ENCODE data around the gene SDF4. TPM values are rescaled to one million over a fixed set of nuclear protein-coding genes. Genes with fewer than 3 reads are reported as not detected.
"Not testable (repeated sequence)": the region's sequence is repeated elsewhere in the genome, so short reads cannot be mapped to it uniquely, and the experiment has no call there.

The SDF4 gene
- total RNA-seq, 2 experiments from 2014 or later, result 81.5 to 87.5 TPM

- ATAC-seq (no peak), DNase-seq (no peak)
- Mint-ChIP-seq H3K27me3 (peaks cover 6% of the 10 kb centered on the region), H3K4me1 (ENCODE audit: low read depth) (peaks cover 18% of the 10 kb centered on the region), H3K27ac (no peak overlapping the region), H3K9me3 (no peaks in the 10 kb centered on the region), H3K36me3 (ENCODE audit: low read depth) (no peaks in the 10 kb centered on the region), H3K4me3 (no peak overlapping the region)
- no peak for TF ChIP-seq CTCF (IDR thresholded peaks at IDR 0.05)
- CTCF ChIA-PET, result no interaction called here
- POLR2A ChIA-PET, result no interaction called here
- intact Hi-C loops (cut with micrococcal nuclease), result no loop called here
Measured at GRCh38 chr1:1177452-1178206, 54.2 kb downstream of the SDF4 start.

- Mint-ChIP-seq H3K36me3 (ENCODE audit: low read depth) (no peaks in the 10 kb centered on the region), H3K27ac (no peak overlapping the region), H3K27me3 (peaks cover 6% of the 10 kb centered on the region), H3K4me3 (no peak overlapping the region), H3K9me3 (no peaks in the 10 kb centered on the region), H3K4me1 (ENCODE audit: low read depth) (peaks cover 23% of the 10 kb centered on the region)
- DNase-seq, result no peak
- ATAC-seq, result no peak
- intact Hi-C loops (cut with micrococcal nuclease), result no loop called here
- POLR2A ChIA-PET, result no interaction called here
- no peak for TF ChIP-seq CTCF (IDR thresholded peaks at IDR 0.05)
- CTCF ChIA-PET, result no interaction called here
Measured at GRCh38 chr1:1176931-1177330, 54.9 kb downstream of the SDF4 start.

- intact Hi-C loops (cut with micrococcal nuclease); ATAC-seq; H3K4me3 Mint-ChIP-seq; H3K27ac Mint-ChIP-seq; DNase-seq; H3K36me3 Mint-ChIP-seq (ENCODE audit: low read depth); H3K9me3 Mint-ChIP-seq; H3K27me3 Mint-ChIP-seq: not testable (repeated sequence)
- POLR2A ChIA-PET, result interaction anchor here (1.2 kb wide), 1 partner anchor 17 kb away, joined by 3 read pairs; no protein-coding TSS in a partner anchor
- CTCF ChIA-PET, result interaction anchor here (1.2 to 1.3 kb wide), 2 partner anchors 11 to 15 kb away, joined by 3 to 4 read pairs; no protein-coding TSS in a partner anchor
- peaks cover 22% of the 10 kb centered on the region for H3K4me1 Mint-ChIP-seq (ENCODE audit: low read depth)
Measured at GRCh38 chr1:1176063-1176761, 55.6 kb downstream of the SDF4 start.

- no peak overlapping the region for H3K27ac Mint-ChIP-seq
- no peaks in the 10 kb centered on the region for H3K9me3 Mint-ChIP-seq
- peaks cover 4% of the 10 kb centered on the region for H3K27me3 Mint-ChIP-seq
- CTCF ChIA-PET, result interaction anchor here (1.2 to 2.5 kb wide), 3 partner anchors 12 to 54 kb away, joined by 3 to 15 read pairs (median 4); no protein-coding TSS in a partner anchor
- H3K4me1 Mint-ChIP-seq (ENCODE audit: low read depth), result peaks cover 22% of the 10 kb centered on the region
- no peak for TF ChIP-seq CTCF (IDR thresholded peaks at IDR 0.05)
- ATAC-seq (no peak), DNase-seq (no peak)
- H3K4me3 Mint-ChIP-seq, result no peak overlapping the region
- no peaks in the 10 kb centered on the region for H3K36me3 Mint-ChIP-seq (ENCODE audit: low read depth)
- POLR2A ChIA-PET, result interaction anchor here (1.2 kb wide), 1 partner anchor 18 kb away, joined by 3 read pairs; no protein-coding TSS in a partner anchor
- intact Hi-C loops (cut with micrococcal nuclease), result no loop called here
Measured at GRCh38 chr1:1175221-1176062, 56.4 kb downstream of the SDF4 start.

GRCh38 chr1:1173793-1174415 lies 57.9 kb downstream of the SDF4 start, which contains the start of gene TTLL10:
Gene TTLL10, plus strand, starts transcription at chr1:1173880. Its CDS starts 5,336 bp downstream, at chr1:1179216.
- ChIA-PET CTCF (interaction anchor here (2.5 kb wide), 1 partner anchor 52 kb away, joined by 15 read pairs; no protein-coding TSS in a partner anchor), POLR2A (no interaction called here)
- no peak within 1 kb of the TSS for H3K4me3 Mint-ChIP-seq
- H3K36me3 Mint-ChIP-seq (ENCODE audit: low read depth), result no peaks in the 10 kb centered on the region
- ATAC-seq (peak; percentile 60), DNase-seq (peak; percentile 75)
- H3K9me3 Mint-ChIP-seq, result no peaks in the 10 kb centered on the region
- no peak for TF ChIP-seq CTCF (IDR thresholded peaks at IDR 0.05)
- intact Hi-C loops (cut with micrococcal nuclease), result no loop called here
- peaks cover 7% of the 10 kb centered on the region for H3K27me3 Mint-ChIP-seq
- no peak within 1 kb of the TSS for H3K27ac Mint-ChIP-seq
- peaks cover 28% of the 10 kb centered on the region for H3K4me1 Mint-ChIP-seq (ENCODE audit: low read depth)

Data from activated CD8-positive, alpha-beta T cell treated with anti-CD3 and anti-CD28 coated beads for 36 hours (primary cell).